HepG2 (cell line): Measurements from ENCODE around the gene MXI1. TPM values are rescaled to one million over a fixed set of nuclear protein-coding genes. Genes with fewer than 3 reads are reported as not detected.

Experiments
- ATAC-seq: fragments of 200-7000 bp; cut with Tn5 transposase; 3 replicates; pipeline ENCODE4 v1.9.1; 2020; ENCODE audit warnings: mild to moderate bottlenecking, moderate library complexity
- BruUV-seq: library from RNA; stranded (reverse); fragments of 400-500 nt; replicated peaks from 2 replicates; lab custom pipeline; 2021; lab: Mats Ljungman, UMichigan
- CTCF ChIA-PET: fragments of 300-600 bp; formaldehyde crosslinking; extraction: SDS; loops from one replicate; lab custom pipeline; 2021; ENCODE audit warnings: low total read pairs, inconsistent platforms, low intra/inter-chr PET ratio; lab: Yijun Ruan, JAX
- POLR2A ChIA-PET: fragments of 350-600 bp; sonication (Branson Sonifier 250); formaldehyde crosslinking; loops from one replicate; lab custom pipeline; 2020; ENCODE audit warnings: antibody characterized with exemption, inconsistent platforms; lab: Yijun Ruan, JAX
- DNase-seq: peaks from one replicate; pipeline ENCODE4 v3.0.0-alpha.2; 2015; ENCODE audit warnings: low spot score
- FAIRE-seq: peaks from 3 replicates; lab custom pipeline; 2011; peaks lifted over from hg19 to GRCh38; lab: Jason Lieb, UNC
- H2AFZ ChIP-seq: one replicate; pipeline ENCODE4 v1.6.1; 2011; ENCODE audit warnings: low read length, inconsistent platforms
- H3K27ac ChIP-seq: fragments of 300-600 bp; 3 replicates; pipeline ENCODE4 v1.8.0; 2011; ENCODE audit warnings: mixed run types, mild to moderate bottlenecking, mixed read lengths, low read length, inconsistent platforms; ENCODE audit not compliant: insufficient read depth; ENCODE audit errors: extremely low read length
- H3K27me3 ChIP-seq, 2 experiments: fragments of 200-600 bp in 1 of 2; 2 replicates in 1 of 2; 3 replicates in 1 of 2; pipeline versions ENCODE4 v1.6.0 to v1.8.0; 2011; ENCODE audit warnings: low read length in 2 of 2, mild to moderate bottlenecking in 2 of 2, moderate library complexity in 2 of 2, inconsistent platforms in 1 of 2; ENCODE audit not compliant: insufficient read depth in 2 of 2, control insufficient read depth in 1 of 2
- H3K36me3 ChIP-seq, 2 experiments: fragments of 200-600 bp in 1 of 2; replicated peaks in 1 of 2; 2 replicates in 1 of 2; 3 replicates in 1 of 2; pipeline versions ENCODE4 v1.5.1 to v1.8.0; 2011; ENCODE audit warnings: low read length in 2 of 2, inconsistent platforms in 1 of 2; ENCODE audit not compliant: insufficient read depth in 2 of 2, control insufficient read depth in 1 of 2
- H3K4me1 ChIP-seq: 2 replicates; pipeline ENCODE4 v1.5.1; 2012; ENCODE audit warnings: low read length, inconsistent platforms; ENCODE audit not compliant: insufficient read depth
- H3K4me2 ChIP-seq: 2 replicates; pipeline ENCODE4 v1.6.0; 2011; ENCODE audit warnings: low read depth, low read length, inconsistent platforms
- H3K4me3 ChIP-seq, 3 experiments: fragments of 200-600 bp in 1 of 3; sonication (generic), shearing (Covaris generic) in 1 of 3; replicated peaks in 1 of 3; 2 replicates each; pipeline ENCODE4 v1.5.1; 2011 to 2016; ENCODE audit warnings: low read length in 3 of 3, inconsistent platforms in 2 of 3, low read depth in 2 of 3, mild to moderate bottlenecking in 2 of 3, control low read depth in 1 of 3, mixed read lengths in 1 of 3; ENCODE audit not compliant: insufficient read depth in 1 of 3
- H3K79me2 ChIP-seq: one replicate; pipeline ENCODE4 v1.6.1; 2011; ENCODE audit warnings: low read length, inconsistent platforms; ENCODE audit not compliant: insufficient read depth
- H3K9ac ChIP-seq: 2 replicates; pipeline ENCODE4 v1.6.0; 2011; ENCODE audit warnings: mild to moderate bottlenecking, low read depth, low read length, inconsistent platforms; ENCODE audit not compliant: insufficient read depth
- H3K9me3 ChIP-seq: 2 replicates; pipeline ENCODE4 v1.5.1; 2012; ENCODE audit warnings: mild to moderate bottlenecking, low read length
- H4K20me1 ChIP-seq: 2 replicates; pipeline ENCODE4 v1.6.0; 2011; ENCODE audit warnings: inconsistent platforms, mild to moderate bottlenecking, low read length, moderate library complexity; ENCODE audit not compliant: insufficient read depth
- GATAD2A ChIP-seq: IDR thresholded peaks from 2 replicates; pipeline ENCODE4 v1.6.1; 2016
- HMGA1 ChIP-seq: sonication (generic); formaldehyde crosslinking; conservative IDR thresholded peaks from 2 replicates; pipeline ENCODE4 v1.4.0; 2020; ENCODE audit warnings: missing genetic modification reagents
- MAZ ChIP-seq, 2 experiments: sonication (generic) in 1 of 2; formaldehyde crosslinking in 1 of 2; IDR thresholded peaks; 2 replicates each; pipeline versions ENCODE4 v1.5.0 to v1.6.1; 2012 to 2020; ENCODE audit warnings: low read depth in 2 of 2, mild to moderate bottlenecking in 2 of 2, borderline replicate concordance in 1 of 2, improper control_type of control experiment in 1 of 2, low read length in 1 of 2, missing genetic modification reagents in 1 of 2, moderate library complexity in 1 of 2
- PCBP2 ChIP-seq: fragments of 200-400 bp; formaldehyde crosslinking; optimal IDR thresholded peaks from 2 replicates; pipeline ENCODE3; 2018; ENCODE audit warnings: low read length, low read depth; ENCODE audit not compliant: poor library complexity, severe bottlenecking
- SPEN ChIP-seq: sonication (generic); formaldehyde crosslinking; IDR thresholded peaks from 2 replicates; pipeline ENCODE4 v1.5.1; 2020; ENCODE audit warnings: low read depth, mild to moderate bottlenecking, missing genetic modification reagents
- YEATS2 ChIP-seq: sonication (generic); formaldehyde crosslinking; IDR thresholded peaks from 2 replicates; pipeline ENCODE4 v1.4.0; 2020; ENCODE audit warnings: missing genetic modification reagents, borderline replicate concordance
- ZNF501 ChIP-seq: sonication (generic); formaldehyde crosslinking; IDR thresholded peaks from 2 replicates; pipeline ENCODE4 v1.5.1; 2020; ENCODE audit warnings: mild to moderate bottlenecking, moderate library complexity, missing genetic modification reagents
- ZNF589 ChIP-seq: sonication (generic); formaldehyde crosslinking; conservative IDR thresholded peaks from 2 replicates; pipeline ENCODE4 v1.8.0; 2022; ENCODE audit warnings: mild to moderate bottlenecking, moderate library complexity, missing genetic modification reagents
- ZNF687 ChIP-seq: sonication (generic); formaldehyde crosslinking; IDR thresholded peaks from 2 replicates; pipeline ENCODE4 v1.5.1; 2020; ENCODE audit warnings: mild to moderate bottlenecking, missing genetic modification reagents, moderate library complexity
- whole genome bisulfite sequencing: methylation state at CpG from one replicate; pipeline ENCODE4 v1.1.6; 2017; ENCODE audit warnings: low lambda C conversion rate; 5-methylcytosine and 5-hydroxymethylcytosine counted together
- in situ Hi-C: cut with HindIII; loops from 2 replicates; pipeline ENCODE4 v1.10.0; 2017; ENCODE audit warnings: low pct_unique_long_range_greater_than_20kb; ENCODE audit not compliant: extremely low pct_ligation_motif_present
- intact Hi-C: fragments of 100-400 bp; cut with micrococcal nuclease; formaldehyde crosslinking; loops from one replicate; pipeline ENCODE4 v1.10.0; 2022; ENCODE audit not compliant: unreplicated experiment
- polyA plus RNA-seq, 8 experiments: library from polyadenylated mRNA; depleted of rRNA in 3 of 8; stranded (reverse) in 7 of 8; unstranded in 1 of 8; fragments of >200 nt; fragmentation: Illumina TruSeq in 4 of 8; extraction: Trizol in 4 of 8; gene quantifications; 2 replicates each; pipeline versions ENCODE4 v1.2.1 to v1.2.3, GENCODE V29; 2011 to 2016; ENCODE audit warnings: low read depth in 4 of 8, missing spikeins in 1 of 8, mixed read lengths in 1 of 8; ENCODE audit not compliant: insufficient read depth in 1 of 8
- total RNA-seq, 5 experiments: library from RNA; depleted of rRNA; stranded (reverse); fragments of >200 nt; fragmentation: Illumina TruSeq; extraction: Trizol; gene quantifications; 2 replicates each; pipeline ENCODE4 v1.2.3, GENCODE V29; 2016; ENCODE audit warnings: low read depth in 1 of 5
- TF ChIP-seq, protein P1 (sequence below): IDR thresholded peaks from 2 replicates; pipeline ENCODE4 v1.6.1; 2016; ENCODE audit warnings: missing compliant biosample characterization, missing genetic modification reagents, borderline replicate concordance
- TF ChIP-seq, protein P2 (sequence below): IDR thresholded peaks from 2 replicates; pipeline ENCODE4 v1.6.1; 2016; ENCODE audit warnings: missing genetic modification reagents, missing compliant biosample characterization
- TF ChIP-seq, protein P3 (sequence below): sonication (generic); formaldehyde crosslinking; IDR thresholded peaks from 2 replicates; pipeline ENCODE4 v1.8.1; 2023; ENCODE audit warnings: mild to moderate bottlenecking, moderate library complexity, missing genetic modification reagents

Gene MXI1
- total and polyA plus RNA-seq, 2 of the 13 experiments (the other 11 are each of a cell fraction or from before 2014, with no cell fraction given) = 6.6 to 22.0 TPM

GRCh38 chr10:110208614-110209453 lies 1.4 kb downstream of the MXI1 start (continued):
- no peak for TF ChIP-seq ZNF589 (CRISPR knock-in tag)

GRCh38 chr10:110209454-110209925 lies 2.1 kb downstream of the MXI1 start:
- POLR2A ChIA-PET = interaction anchor here (2.7 kb wide), 1 partner anchor 12 kb away, joined by 9 read pairs; no protein-coding TSS in a partner anchor
- peaks cover 43% of the 10 kb centered on the region for H3K4me1 ChIP-seq
- TF ChIP-seq MAZ (IDR thresholded peaks at IDR 0.05; ENCODE audit: borderline replicate concordance, low read depth, low read length) (no peak), MAZ (CRISPR knock-in tag; IDR thresholded peaks at IDR 0.05; ENCODE audit: low read depth) (peak; percentile 37; the same call in 1 of the 2 replicates), ZNF687 (CRISPR knock-in tag) (peak; percentile 33), PCBP2 (no peak), GATAD2A (CRISPR knock-in tag) (peak; percentile 59), HMGA1 (CRISPR knock-in tag) (no peak), ZNF501 (CRISPR knock-in tag) (peak; percentile 8; the same call in 1 of the 2 replicates), YEATS2 (CRISPR knock-in tag) (0 out of 2 replicates have a peak, but pooled peaks have one; percentile 16), SPEN (CRISPR knock-in tag) (0 out of 2 replicates have a peak, but pooled peaks have one; percentile 21)
- TF ChIP-seq, protein P1, sequence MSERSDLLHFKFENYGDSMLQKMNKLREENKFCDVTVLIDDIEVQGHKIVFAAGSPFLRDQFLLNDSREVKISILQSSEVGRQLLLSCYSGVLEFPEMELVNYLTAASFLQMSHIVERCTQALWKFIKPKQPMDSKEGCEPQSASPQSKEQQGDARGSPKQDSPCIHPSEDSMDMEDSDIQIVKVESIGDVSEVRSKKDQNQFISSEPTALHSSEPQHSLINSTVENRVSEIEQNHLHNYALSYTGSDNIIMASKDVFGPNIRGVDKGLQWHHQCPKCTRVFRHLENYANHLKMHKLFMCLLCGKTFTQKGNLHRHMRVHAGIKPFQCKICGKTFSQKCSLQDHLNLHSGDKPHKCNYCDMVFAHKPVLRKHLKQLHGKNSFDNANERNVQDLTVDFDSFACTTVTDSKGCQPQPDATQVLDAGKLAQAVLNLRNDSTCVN (CRISPR knock-in tag) = no peak; the same call in 1 of the 2 replicates
- TF ChIP-seq, protein P2, sequence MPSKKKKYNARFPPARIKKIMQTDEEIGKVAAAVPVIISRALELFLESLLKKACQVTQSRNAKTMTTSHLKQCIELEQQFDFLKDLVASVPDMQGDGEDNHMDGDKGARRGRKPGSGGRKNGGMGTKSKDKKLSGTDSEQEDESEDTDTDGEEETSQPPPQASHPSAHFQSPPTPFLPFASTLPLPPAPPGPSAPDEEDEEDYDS (CRISPR knock-in tag) = peak; percentile 19; the same call in 1 of the 2 replicates
- TF ChIP-seq, protein P3, sequence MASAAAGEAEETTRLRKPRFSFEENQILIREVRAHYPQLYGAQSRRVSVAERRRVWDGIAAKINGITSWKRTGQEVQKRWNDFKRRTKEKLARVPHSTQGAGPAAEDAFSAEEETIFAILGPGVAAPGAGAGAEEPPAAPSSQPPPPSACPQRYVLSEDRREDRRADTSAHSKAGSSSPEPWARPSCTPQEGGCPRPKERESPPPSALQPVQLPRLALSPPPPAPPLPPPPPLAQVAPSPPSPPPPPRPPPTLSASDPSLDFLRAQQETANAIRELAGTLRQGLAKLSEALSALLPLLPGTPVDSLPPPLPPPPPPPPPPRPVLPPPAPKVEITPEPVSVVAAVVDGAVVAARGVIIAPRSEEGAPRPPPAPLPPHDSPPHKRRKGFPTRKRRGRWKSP (CRISPR knock-in tag) = 0 out of 2 replicates have a peak, but pooled peaks have one; percentile 33

More at GRCh38 chr10:110209454-110209925, 2.1 kb downstream of the MXI1 start:
- no peak for DNase-seq
- Histone ChIP-seq H3K27me3 (peaks cover 2 to 9% of the 10 kb centered on the region in 2 experiments; a peak in 1 of 5 replicates), H3K36me3 (no peaks in the 10 kb centered on the region), H3K4me3 (peak overlapping the region; percentile 69 to 90 (median 69)), H3K9me3 (no peaks in the 10 kb centered on the region), H3K9ac (peak overlapping the region; percentile 71), H2AFZ (no peak overlapping the region), H4K20me1 (peaks cover 6% of the 10 kb centered on the region; the same call in 1 of the 2 replicates), H3K79me2 (peaks cover 20% of the 10 kb centered on the region), H3K4me2 (peak overlapping the region; percentile 98), H3K27ac (peak overlapping the region; percentile 42)
- ATAC-seq = peak; percentile 15
- no TSS peak for BruUV-seq
- FAIRE-seq = no peak
- intact Hi-C loops (loop anchor here (5.0 kb wide), 1 partner anchor 72 kb away; no protein-coding TSS in a partner anchor), in situ Hi-C loops (no loop called here)
- WGBS = 2% methylated on average over 15 of the region's 24 CpGs
- CTCF ChIA-PET = no interaction called here
